ENCODE measurements around the gene ESR1.

DNA sequence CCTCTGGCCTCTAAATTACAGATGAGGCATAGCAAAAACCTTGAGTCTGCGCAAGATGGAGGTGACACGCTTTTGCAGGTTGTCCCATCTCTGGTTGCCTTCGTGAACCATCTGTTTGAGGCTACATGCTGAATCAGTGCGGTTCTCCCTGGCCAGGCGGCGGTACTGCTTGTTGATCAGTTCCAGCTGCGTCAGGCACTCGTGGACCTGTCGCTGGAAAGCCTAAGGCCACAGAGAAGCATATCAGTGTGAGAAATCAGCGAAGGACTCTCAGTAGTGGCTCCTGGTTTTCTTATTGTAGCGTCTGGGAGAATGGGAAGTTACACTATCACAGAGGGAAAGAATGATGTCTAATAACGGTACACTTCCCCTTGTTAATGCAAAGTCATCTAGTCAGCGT, 344.4 kb downstream of the ESR1 start:
- TF ChIP-seq CBFB (CRISPR knock-in tag; IDR thresholded peaks at IDR 0.05; ENCODE audit: low read depth) (no peak), OVOL2 (CRISPR knock-in tag; IDR thresholded peaks at IDR 0.05; ENCODE audit: borderline replicate concordance) (no peak), FOXK1 (CRISPR knock-in tag; IDR thresholded peaks at IDR 0.05) (no peak), ZNF423 (CRISPR knock-in tag; IDR thresholded peaks at IDR 0.05) (no peak), ZNF232 (CRISPR knock-in tag; IDR thresholded peaks at IDR 0.05) (no peak)
- TF ChIP-seq, protein P1, sequence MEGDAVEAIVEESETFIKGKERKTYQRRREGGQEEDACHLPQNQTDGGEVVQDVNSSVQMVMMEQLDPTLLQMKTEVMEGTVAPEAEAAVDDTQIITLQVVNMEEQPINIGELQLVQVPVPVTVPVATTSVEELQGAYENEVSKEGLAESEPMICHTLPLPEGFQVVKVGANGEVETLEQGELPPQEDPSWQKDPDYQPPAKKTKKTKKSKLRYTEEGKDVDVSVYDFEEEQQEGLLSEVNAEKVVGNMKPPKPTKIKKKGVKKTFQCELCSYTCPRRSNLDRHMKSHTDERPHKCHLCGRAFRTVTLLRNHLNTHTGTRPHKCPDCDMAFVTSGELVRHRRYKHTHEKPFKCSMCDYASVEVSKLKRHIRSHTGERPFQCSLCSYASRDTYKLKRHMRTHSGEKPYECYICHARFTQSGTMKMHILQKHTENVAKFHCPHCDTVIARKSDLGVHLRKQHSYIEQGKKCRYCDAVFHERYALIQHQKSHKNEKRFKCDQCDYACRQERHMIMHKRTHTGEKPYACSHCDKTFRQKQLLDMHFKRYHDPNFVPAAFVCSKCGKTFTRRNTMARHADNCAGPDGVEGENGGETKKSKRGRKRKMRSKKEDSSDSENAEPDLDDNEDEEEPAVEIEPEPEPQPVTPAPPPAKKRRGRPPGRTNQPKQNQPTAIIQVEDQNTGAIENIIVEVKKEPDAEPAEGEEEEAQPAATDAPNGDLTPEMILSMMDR (IDR thresholded peaks at IDR 0.05) = no peak
- TF ChIP-seq, protein P2, sequence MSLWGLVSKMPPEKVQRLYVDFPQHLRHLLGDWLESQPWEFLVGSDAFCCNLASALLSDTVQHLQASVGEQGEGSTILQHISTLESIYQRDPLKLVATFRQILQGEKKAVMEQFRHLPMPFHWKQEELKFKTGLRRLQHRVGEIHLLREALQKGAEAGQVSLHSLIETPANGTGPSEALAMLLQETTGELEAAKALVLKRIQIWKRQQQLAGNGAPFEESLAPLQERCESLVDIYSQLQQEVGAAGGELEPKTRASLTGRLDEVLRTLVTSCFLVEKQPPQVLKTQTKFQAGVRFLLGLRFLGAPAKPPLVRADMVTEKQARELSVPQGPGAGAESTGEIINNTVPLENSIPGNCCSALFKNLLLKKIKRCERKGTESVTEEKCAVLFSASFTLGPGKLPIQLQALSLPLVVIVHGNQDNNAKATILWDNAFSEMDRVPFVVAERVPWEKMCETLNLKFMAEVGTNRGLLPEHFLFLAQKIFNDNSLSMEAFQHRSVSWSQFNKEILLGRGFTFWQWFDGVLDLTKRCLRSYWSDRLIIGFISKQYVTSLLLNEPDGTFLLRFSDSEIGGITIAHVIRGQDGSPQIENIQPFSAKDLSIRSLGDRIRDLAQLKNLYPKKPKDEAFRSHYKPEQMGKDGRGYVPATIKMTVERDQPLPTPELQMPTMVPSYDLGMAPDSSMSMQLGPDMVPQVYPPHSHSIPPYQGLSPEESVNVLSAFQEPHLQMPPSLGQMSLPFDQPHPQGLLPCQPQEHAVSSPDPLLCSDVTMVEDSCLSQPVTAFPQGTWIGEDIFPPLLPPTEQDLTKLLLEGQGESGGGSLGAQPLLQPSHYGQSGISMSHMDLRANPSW (CRISPR knock-in tag; conservative IDR thresholded peaks at IDR 0.05; ENCODE audit: low read depth) = no peak
- TF ChIP-seq, protein P3, sequence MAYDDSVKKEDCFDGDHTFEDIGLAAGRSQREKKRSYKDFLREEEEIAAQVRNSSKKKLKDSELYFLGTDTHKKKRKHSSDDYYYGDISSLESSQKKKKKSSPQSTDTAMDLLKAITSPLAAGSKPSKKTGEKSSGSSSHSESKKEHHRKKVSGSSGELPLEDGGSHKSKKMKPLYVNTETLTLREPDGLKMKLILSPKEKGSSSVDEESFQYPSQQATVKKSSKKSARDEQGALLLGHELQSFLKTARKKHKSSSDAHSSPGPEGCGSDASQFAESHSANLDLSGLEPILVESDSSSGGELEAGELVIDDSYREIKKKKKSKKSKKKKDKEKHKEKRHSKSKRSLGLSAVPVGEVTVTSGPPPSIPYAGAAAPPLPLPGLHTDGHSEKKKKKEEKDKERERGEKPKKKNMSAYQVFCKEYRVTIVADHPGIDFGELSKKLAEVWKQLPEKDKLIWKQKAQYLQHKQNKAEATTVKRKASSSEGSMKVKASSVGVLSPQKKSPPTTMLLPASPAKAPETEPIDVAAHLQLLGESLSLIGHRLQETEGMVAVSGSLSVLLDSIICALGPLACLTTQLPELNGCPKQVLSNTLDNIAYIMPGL (CRISPR knock-in tag; IDR thresholded peaks at IDR 0.05) = no peak
- TF ChIP-seq, protein P4, sequence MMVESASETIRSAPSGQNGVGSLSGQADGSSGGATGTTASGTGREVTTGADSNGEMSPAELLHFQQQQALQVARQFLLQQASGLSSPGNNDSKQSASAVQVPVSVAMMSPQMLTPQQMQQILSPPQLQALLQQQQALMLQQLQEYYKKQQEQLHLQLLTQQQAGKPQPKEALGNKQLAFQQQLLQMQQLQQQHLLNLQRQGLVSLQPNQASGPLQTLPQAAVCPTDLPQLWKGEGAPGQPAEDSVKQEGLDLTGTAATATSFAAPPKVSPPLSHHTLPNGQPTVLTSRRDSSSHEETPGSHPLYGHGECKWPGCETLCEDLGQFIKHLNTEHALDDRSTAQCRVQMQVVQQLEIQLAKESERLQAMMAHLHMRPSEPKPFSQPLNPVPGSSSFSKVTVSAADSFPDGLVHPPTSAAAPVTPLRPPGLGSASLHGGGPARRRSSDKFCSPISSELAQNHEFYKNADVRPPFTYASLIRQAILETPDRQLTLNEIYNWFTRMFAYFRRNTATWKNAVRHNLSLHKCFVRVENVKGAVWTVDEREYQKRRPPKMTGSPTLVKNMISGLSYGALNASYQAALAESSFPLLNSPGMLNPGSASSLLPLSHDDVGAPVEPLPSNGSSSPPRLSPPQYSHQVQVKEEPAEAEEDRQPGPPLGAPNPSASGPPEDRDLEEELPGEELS (CRISPR knock-in tag; IDR thresholded peaks at IDR 0.05) = no peak
- TF ChIP-seq, protein P5, sequence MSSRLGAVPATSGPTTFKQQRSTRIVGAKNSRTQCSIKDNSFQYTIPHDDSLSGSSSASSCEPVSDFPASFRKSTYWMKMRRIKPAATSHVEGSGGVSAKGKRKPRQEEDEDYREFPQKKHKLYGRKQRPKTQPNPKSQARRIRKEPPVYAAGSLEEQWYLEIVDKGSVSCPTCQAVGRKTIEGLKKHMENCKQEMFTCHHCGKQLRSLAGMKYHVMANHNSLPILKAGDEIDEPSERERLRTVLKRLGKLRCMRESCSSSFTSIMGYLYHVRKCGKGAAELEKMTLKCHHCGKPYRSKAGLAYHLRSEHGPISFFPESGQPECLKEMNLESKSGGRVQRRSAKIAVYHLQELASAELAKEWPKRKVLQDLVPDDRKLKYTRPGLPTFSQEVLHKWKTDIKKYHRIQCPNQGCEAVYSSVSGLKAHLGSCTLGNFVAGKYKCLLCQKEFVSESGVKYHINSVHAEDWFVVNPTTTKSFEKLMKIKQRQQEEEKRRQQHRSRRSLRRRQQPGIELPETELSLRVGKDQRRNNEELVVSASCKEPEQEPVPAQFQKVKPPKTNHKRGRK (CRISPR knock-in tag; IDR thresholded peaks at IDR 0.05; ENCODE audit: borderline replicate concordance) = no peak
- TF ChIP-seq, protein P6, sequence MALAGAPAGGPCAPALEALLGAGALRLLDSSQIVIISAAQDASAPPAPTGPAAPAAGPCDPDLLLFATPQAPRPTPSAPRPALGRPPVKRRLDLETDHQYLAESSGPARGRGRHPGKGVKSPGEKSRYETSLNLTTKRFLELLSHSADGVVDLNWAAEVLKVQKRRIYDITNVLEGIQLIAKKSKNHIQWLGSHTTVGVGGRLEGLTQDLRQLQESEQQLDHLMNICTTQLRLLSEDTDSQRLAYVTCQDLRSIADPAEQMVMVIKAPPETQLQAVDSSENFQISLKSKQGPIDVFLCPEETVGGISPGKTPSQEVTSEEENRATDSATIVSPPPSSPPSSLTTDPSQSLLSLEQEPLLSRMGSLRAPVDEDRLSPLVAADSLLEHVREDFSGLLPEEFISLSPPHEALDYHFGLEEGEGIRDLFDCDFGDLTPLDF (CRISPR knock-in tag; IDR thresholded peaks at IDR 0.05) = no peak
